GM23338 (cell line): ENCODE data around the gene NAT14. TPM values are rescaled to one million over a fixed set of nuclear protein-coding genes. Genes with fewer than 3 reads are reported as not detected.

ENCODE experiments used
- ATAC-seq: fragments of 200-7000 bp; cut with Tn5 transposase; 3 replicates; pipeline ENCODE4 v1.9.1; 2020
- DNase-seq: peaks from one replicate; pipeline ENCODE4 v3.0.0-alpha.2; 2015; ENCODE audit warnings: low spot score
- H2AFZ ChIP-seq: fragments of 200-600 bp; sonication (generic); 2 replicates; pipeline ENCODE4 v1.8.0; 2016; ENCODE audit warnings: antibody characterized with exemption, mild to moderate bottlenecking, moderate library complexity
- H3F3A ChIP-seq: fragments of 200-600 bp; sonication (generic); replicated peaks from 2 replicates; pipeline ENCODE4 v1.8.0; 2017; ENCODE audit warnings: antibody characterized with exemption, mixed run types, low read depth
- H3K27ac ChIP-seq: fragments of 200-600 bp; sonication (generic); 2 replicates; pipeline ENCODE4 v1.6.1; 2016; ENCODE audit warnings: low read depth
- H3K27me3 ChIP-seq: fragments of 200-600 bp; sonication (generic); 2 replicates; pipeline ENCODE4 v1.8.0; 2016; ENCODE audit warnings: mild to moderate bottlenecking, mixed run types, moderate library complexity; ENCODE audit not compliant: insufficient read depth
- H3K36me3 ChIP-seq: fragments of 200-600 bp; sonication (generic); 2 replicates; pipeline ENCODE4 v1.8.0; 2016; ENCODE audit warnings: mild to moderate bottlenecking; ENCODE audit not compliant: insufficient read depth
- H3K4me1 ChIP-seq: fragments of 200-600 bp; sonication (generic); 2 replicates; pipeline ENCODE4 v1.8.0; 2016; ENCODE audit warnings: mild to moderate bottlenecking, moderate library complexity; ENCODE audit not compliant: insufficient read depth
- H3K4me2 ChIP-seq: fragments of 200-600 bp; sonication (generic); 2 replicates; pipeline ENCODE4 v1.7.1; 2017; ENCODE audit warnings: mixed run types
- H3K4me3 ChIP-seq: fragments of 200-600 bp; sonication (generic); 2 replicates; pipeline ENCODE4 v1.6.1; 2016; ENCODE audit warnings: mixed run types
- H3K79me2 ChIP-seq: fragments of 200-600 bp; sonication (generic); replicated peaks from 2 replicates; pipeline ENCODE4 v1.8.0; 2017; ENCODE audit warnings: mild to moderate bottlenecking; ENCODE audit not compliant: insufficient read depth
- H3K9me2 ChIP-seq: fragments of 200-600 bp; sonication (generic); 2 replicates; pipeline ENCODE4 v1.8.0; 2017; ENCODE audit not compliant: insufficient read depth
- H4K20me1 ChIP-seq: fragments of 200-600 bp; sonication (generic); replicated peaks from 2 replicates; pipeline ENCODE4 v1.8.0; 2017; ENCODE audit warnings: mild to moderate bottlenecking; ENCODE audit not compliant: insufficient read depth
- H3K27ac Mint-ChIP-seq: 2 replicates; pipeline ENCODE4 v1.8.0; 2020; ENCODE audit warnings: inconsistent platforms, mild to moderate bottlenecking, moderate library complexity, mixed read lengths
- H3K27me3 Mint-ChIP-seq: 3 replicates; pipeline ENCODE4 v1.8.0; 2022; ENCODE audit warnings: low read depth, mild to moderate bottlenecking, moderate library complexity, mixed read lengths, inconsistent platforms; ENCODE audit not compliant: insufficient read depth, poor library complexity
- H3K36me3 Mint-ChIP-seq: 3 replicates; pipeline ENCODE4 v1.8.0; 2021; ENCODE audit warnings: low read depth, mild to moderate bottlenecking, inconsistent platforms, moderate library complexity, mixed read lengths
- H3K4me1 Mint-ChIP-seq: 3 replicates; pipeline ENCODE4 v1.8.0; 2020; ENCODE audit warnings: mild to moderate bottlenecking, inconsistent platforms, mixed read lengths
- H3K4me3 Mint-ChIP-seq: 3 replicates; pipeline ENCODE4 v1.8.0; 2021; ENCODE audit warnings: moderate library complexity, mild to moderate bottlenecking, inconsistent platforms, mixed read lengths
- H3K9me3 Mint-ChIP-seq: 3 replicates; pipeline ENCODE4 v1.8.0; 2020; ENCODE audit warnings: moderate library complexity, mild to moderate bottlenecking, inconsistent platforms, mixed read lengths
- ETS1 ChIP-seq: IDR thresholded peaks from 2 replicates; pipeline ENCODE4 v1.6.1; 2016; ENCODE audit warnings: antibody characterized with exemption
- EZH2 ChIP-seq: fragments of 200-600 bp; sonication (generic); IDR thresholded peaks from one replicate; pipeline ENCODE4 v1.8.0; 2017; ENCODE audit warnings: antibody characterized with exemption, mild to moderate bottlenecking, low read depth; ENCODE audit not compliant: unreplicated experiment
- EZH2phosphoT487 ChIP-seq: fragments of 200-600 bp; sonication (generic); IDR thresholded peaks from one replicate; pipeline ENCODE4 v1.8.1; 2018; ENCODE audit warnings: antibody characterized with exemption; ENCODE audit not compliant: unreplicated experiment
- NANOG ChIP-seq: IDR thresholded peaks from 2 replicates; pipeline ENCODE4 v1.6.1; 2016; ENCODE audit warnings: antibody characterized with exemption, borderline replicate concordance
- POLR2AphosphoS5 ChIP-seq: IDR thresholded peaks from 2 replicates; pipeline ENCODE4 v1.6.1; 2016; ENCODE audit warnings: antibody characterized with exemption, low read depth
- REST ChIP-seq: IDR thresholded peaks from one replicate; pipeline ENCODE4 v1.6.1; 2018; ENCODE audit warnings: antibody characterized with exemption; ENCODE audit not compliant: unreplicated experiment
- STAT1 ChIP-seq: IDR thresholded peaks from one replicate; pipeline ENCODE4 v1.6.1; 2016; ENCODE audit warnings: antibody characterized with exemption; ENCODE audit not compliant: unreplicated experiment
- ZNF114 ChIP-seq: fragments of 250-450 bp; sonication (Bioruptor Pico); IDR thresholded peaks from 2 replicates; pipeline ENCODE4 v1.5.0; 2020; ENCODE audit warnings: mild to moderate bottlenecking, moderate library complexity
- polyA plus RNA-seq: library from polyadenylated mRNA; unstranded; fragments of >200 nt; fragmentation: Nextera tagmentation; extraction: Ambion mirVana; gene quantifications from 2 replicates; pipeline ENCODE4 v1.2.1, GENCODE V29; 2016
- total RNA-seq: library from RNA; depleted of rRNA; stranded (reverse); fragments of >200 nt; shearing (Covaris generic); gene quantifications from 2 replicates; pipeline ENCODE4 v1.2.3, GENCODE V29; 2014

Gene NAT14
- total and polyA plus RNA-seq, 2 experiments from 2014 or later, result 27.8 to 39.6 TPM

GRCh38 chr19:55442372-55442961, 42.5 kb upstream of the NAT14 start:
- no peaks in the 10 kb centered on the region for H3K36me3 ChIP-seq
- peak overlapping the region; percentile 87 for H3K4me2 ChIP-seq
- H3K27ac Mint-ChIP-seq, result no peak overlapping the region
- no peaks in the 10 kb centered on the region; the same call in none of the 3 replicates for H3K9me3 Mint-ChIP-seq
- H3K36me3 Mint-ChIP-seq, result no peaks in the 10 kb centered on the region; the same call in 2 of the 3 replicates
- H3K27ac ChIP-seq, result no peak overlapping the region
- H2AFZ ChIP-seq, result no peak overlapping the region
- peak overlapping the region; percentile 76 for H3K4me3 Mint-ChIP-seq
- peak; percentile 2; the same call in 2 of the 3 replicates for ATAC-seq
- peak; percentile 62 for DNase-seq
- H3K27me3 Mint-ChIP-seq, result peaks cover 81% of the 10 kb centered on the region
- peaks cover 12% of the 10 kb centered on the region; the same call in 1 of the 2 replicates for H3K4me1 ChIP-seq
- peaks cover 92% of the 10 kb centered on the region for H3K27me3 ChIP-seq
- H3K4me3 ChIP-seq, result peak overlapping the region; percentile 67
- no peak for TF ChIP-seq ZNF114 (CRISPR knock-in tag)
- no peaks in the 10 kb centered on the region for H3K9me2 ChIP-seq
- peaks cover 23% of the 10 kb centered on the region for H3K4me1 Mint-ChIP-seq
- peaks cover 14% of the 10 kb centered on the region for H3F3A ChIP-seq
- H4K20me1 ChIP-seq, result no peaks in the 10 kb centered on the region
- H3K79me2 ChIP-seq, result no peaks in the 10 kb centered on the region

- Histone ChIP-seq H2AFZ (no peak within 1 kb of the TSS), H3K27me3 (peaks cover 94% of the 10 kb centered on the region), H3K27ac (no peak within 1 kb of the TSS), H3K36me3 (no peaks in the 10 kb centered on the region), H4K20me1 (no peaks in the 10 kb centered on the region), H3K9me2 (no peaks in the 10 kb centered on the region), H3K4me2 (peak within 1 kb of the TSS; percentile 87), H3F3A (peaks cover 14% of the 10 kb centered on the region), H3K79me2 (no peaks in the 10 kb centered on the region), H3K4me1 (peaks cover 12% of the 10 kb centered on the region; the same call in 1 of the 2 replicates), H3K4me3 (peak within 1 kb of the TSS; percentile 67)
- no peaks in the 10 kb centered on the region; the same call in none of the 3 replicates for H3K9me3 Mint-ChIP-seq
- peaks cover 76% of the 10 kb centered on the region for H3K27me3 Mint-ChIP-seq
- DNase-seq (peak; percentile 69), ATAC-seq (peak; percentile 2; the same call in 2 of the 3 replicates)
- TF ChIP-seq POLR2AphosphoS5 (no peak), EZH2 (peak; percentile 66)
- peaks cover 22% of the 10 kb centered on the region for H3K4me1 Mint-ChIP-seq
- peak within 1 kb of the TSS; percentile 76 for H3K4me3 Mint-ChIP-seq
- H3K27ac Mint-ChIP-seq, result no peak within 1 kb of the TSS
- no peaks in the 10 kb centered on the region; the same call in 2 of the 3 replicates for H3K36me3 Mint-ChIP-seq
Observed at GRCh38 chr19:55443045-55443823, 41.8 kb upstream of the NAT14 start, which contains the start of gene SHISA7. TSS of gene SHISA7 (minus strand) at chr19:55443300. CDS start at chr19:55442863, 437 bp downstream.

GRCh38 chr19:55443824-55444480, 41.0 kb upstream of the NAT14 start:
- ATAC-seq (no peak), DNase-seq (no peak)
- peak overlapping the region; percentile 77; the same call in 1 of the 2 replicates for H3K4me2 ChIP-seq
- peak overlapping the region; percentile 54; the same call in 1 of the 2 replicates for H3K4me3 ChIP-seq
- H3K9me2 ChIP-seq, result no peaks in the 10 kb centered on the region
- TF ChIP-seq STAT1 (no peak), EZH2 (peak; percentile 34), EZH2phosphoT487 (no peak), REST (no peak), ETS1 (no peak), POLR2AphosphoS5 (no peak), NANOG (no peak)
- no peaks in the 10 kb centered on the region for H4K20me1 ChIP-seq
- Mint-ChIP-seq H3K27ac (no peak overlapping the region), H3K4me3 (peak overlapping the region; percentile 76; the same call in 2 of the 3 replicates), H3K9me3 (no peaks in the 10 kb centered on the region; the same call in none of the 3 replicates), H3K27me3 (peaks cover 69% of the 10 kb centered on the region), H3K36me3 (no peaks in the 10 kb centered on the region; the same call in 2 of the 3 replicates), H3K4me1 (peaks cover 22% of the 10 kb centered on the region)
- no peaks in the 10 kb centered on the region for H3K36me3 ChIP-seq
- peaks cover 88% of the 10 kb centered on the region for H3K27me3 ChIP-seq
- no peak overlapping the region for H3K27ac ChIP-seq
- H3F3A ChIP-seq, result peaks cover 14% of the 10 kb centered on the region
- no peaks in the 10 kb centered on the region for H3K79me2 ChIP-seq
- H3K4me1 ChIP-seq, result peaks cover 12% of the 10 kb centered on the region; the same call in 1 of the 2 replicates
- no peak overlapping the region for H2AFZ ChIP-seq
